Kidney epithelial cell (primary cell): ENCODE data around the gene VASN. TPM values are rescaled to one million over a fixed set of nuclear protein-coding genes. Genes with fewer than 3 reads are reported as not detected.
"Not testable (repeated sequence)": the region's sequence is repeated elsewhere in the genome, so short reads cannot be mapped to it uniquely, and the experiment has no call there.

Experiments
- DNase-seq: peaks from one replicate; pipeline ENCODE4 v3.0.0-alpha.2; 2010; ENCODE audit warnings: low read depth
- H3K27me3 ChIP-seq: 2 replicates; pipeline ENCODE4 v1.6.0; 2011; ENCODE audit warnings: low read length; ENCODE audit not compliant: control insufficient read depth, insufficient read depth
- H3K36me3 ChIP-seq: 2 replicates; pipeline ENCODE4 v1.5.1; 2011; ENCODE audit warnings: low read length; ENCODE audit not compliant: control insufficient read depth, insufficient read depth
- H3K4me3 ChIP-seq: 2 replicates; pipeline ENCODE4 v1.5.1; 2011; ENCODE audit warnings: low read depth, mild to moderate bottlenecking, control low read depth, low read length
- total RNA-seq: library from RNA; depleted of rRNA; stranded (reverse); fragments of >200 nt; gene quantifications from 2 replicates; pipeline ENCODE4 v1.2.3, GENCODE V29; 2015
- TF ChIP-seq, protein P1 (sequence below): IDR thresholded peaks from 2 replicates; pipeline ENCODE4 v1.5.1; 2011; ENCODE audit warnings: mild to moderate bottlenecking, moderate library complexity, low read length, control low read depth, inconsistent platforms; ENCODE audit not compliant: insufficient read depth, poor library complexity, severe bottlenecking

Gene VASN
- total RNA-seq, 1 donor from 2014 or later = 60.4 TPM

GRCh38 chr16:4341250-4341649, 30.4 kb upstream of the VASN start:
- Histone ChIP-seq H3K36me3 (peaks cover 3% of the 10 kb centered on the region), H3K27me3 (no peaks in the 10 kb centered on the region), H3K4me3 (no peak overlapping the region)
- DNase-seq = no peak
- TF ChIP-seq, protein P1, sequence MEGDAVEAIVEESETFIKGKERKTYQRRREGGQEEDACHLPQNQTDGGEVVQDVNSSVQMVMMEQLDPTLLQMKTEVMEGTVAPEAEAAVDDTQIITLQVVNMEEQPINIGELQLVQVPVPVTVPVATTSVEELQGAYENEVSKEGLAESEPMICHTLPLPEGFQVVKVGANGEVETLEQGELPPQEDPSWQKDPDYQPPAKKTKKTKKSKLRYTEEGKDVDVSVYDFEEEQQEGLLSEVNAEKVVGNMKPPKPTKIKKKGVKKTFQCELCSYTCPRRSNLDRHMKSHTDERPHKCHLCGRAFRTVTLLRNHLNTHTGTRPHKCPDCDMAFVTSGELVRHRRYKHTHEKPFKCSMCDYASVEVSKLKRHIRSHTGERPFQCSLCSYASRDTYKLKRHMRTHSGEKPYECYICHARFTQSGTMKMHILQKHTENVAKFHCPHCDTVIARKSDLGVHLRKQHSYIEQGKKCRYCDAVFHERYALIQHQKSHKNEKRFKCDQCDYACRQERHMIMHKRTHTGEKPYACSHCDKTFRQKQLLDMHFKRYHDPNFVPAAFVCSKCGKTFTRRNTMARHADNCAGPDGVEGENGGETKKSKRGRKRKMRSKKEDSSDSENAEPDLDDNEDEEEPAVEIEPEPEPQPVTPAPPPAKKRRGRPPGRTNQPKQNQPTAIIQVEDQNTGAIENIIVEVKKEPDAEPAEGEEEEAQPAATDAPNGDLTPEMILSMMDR = no peak

GRCh38 chr16:4342866-4343744, 28.5 kb upstream of the VASN start:
- DNase-seq = no peak
- TF ChIP-seq, protein P1 = no peak
- H3K36me3 ChIP-seq = peaks cover 3% of the 10 kb centered on the region

GRCh38 chr16:4344300-4344982, 27.2 kb upstream of the VASN start:
- not testable (repeated sequence) for DNase-seq, H3K27me3 ChIP-seq, H3K4me3 ChIP-seq, H3K36me3 ChIP-seq

More at GRCh38 chr16:4342866-4343744, 28.5 kb upstream of the VASN start:
- H3K27me3 ChIP-seq = no peaks in the 10 kb centered on the region
- no peak overlapping the region for H3K4me3 ChIP-seq

DNA sequence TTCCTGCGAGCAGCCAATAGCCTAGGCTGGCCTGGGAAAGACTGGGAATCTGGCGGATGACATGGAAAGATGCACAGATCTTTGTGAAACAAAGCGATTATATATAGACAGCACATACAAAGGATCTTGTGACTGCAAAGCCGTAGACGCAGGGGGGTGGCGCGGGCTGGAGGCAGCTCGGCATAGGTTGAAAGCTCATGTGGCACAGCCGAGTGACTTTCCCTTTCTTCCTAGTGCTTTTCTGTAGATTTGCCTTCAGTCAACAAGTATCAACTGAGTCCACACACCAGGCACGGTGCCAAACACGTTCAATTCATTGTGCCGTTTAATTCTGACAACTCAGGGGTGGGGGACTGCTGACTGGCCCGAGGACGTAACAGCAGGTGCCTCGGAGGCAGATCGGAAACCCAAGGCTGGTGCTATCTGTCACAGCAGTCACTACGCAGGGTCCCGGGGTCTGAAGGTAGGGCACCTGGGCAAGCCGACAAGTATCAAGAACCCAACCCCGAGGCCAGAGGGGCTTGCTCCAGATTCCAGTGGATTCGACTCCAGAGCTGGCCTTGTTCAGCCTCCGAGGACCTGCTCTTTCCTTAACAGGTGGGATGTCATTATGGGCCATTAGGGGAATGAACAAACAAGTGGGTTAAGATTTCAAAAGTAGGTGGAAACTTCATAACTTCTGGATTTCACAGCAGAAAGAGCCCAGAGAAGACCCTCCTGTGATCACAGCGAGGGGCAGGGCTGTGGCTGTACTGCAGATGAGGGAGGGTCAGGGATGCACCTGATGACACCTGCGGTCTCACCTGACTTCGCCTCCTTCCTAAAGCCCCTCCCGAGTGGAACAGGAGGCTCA, 26.4 kb upstream of the VASN start:
- H3K27me3 ChIP-seq = no peaks in the 10 kb centered on the region
- TF ChIP-seq, protein P1 = no peak
- H3K36me3 ChIP-seq = no peaks in the 10 kb centered on the region
- DNase-seq = no peak
- H3K4me3 ChIP-seq = no peak overlapping the region

- no peak for DNase-seq
- Histone ChIP-seq H3K4me3 (no peak overlapping the region), H3K36me3 (no peaks in the 10 kb centered on the region), H3K27me3 (no peaks in the 10 kb centered on the region)
- TF ChIP-seq, protein P1 = no peak
Measured at GRCh38 chr16:4345836-4346781, 25.5 kb upstream of the VASN start.
